ENCODE results near the gene STOML1. TPM values are rescaled to one million over a fixed set of nuclear protein-coding genes. Genes with fewer than 3 reads are reported as not detected.
A peak's percentile ranks its signal among the peaks of the same experiment; 100 is the strongest.

The STOML1 gene
- total and polyA plus RNA-seq, 10 of the 15 experiments (the other 5 are each of a cell fraction or from before 2014, with no cell fraction given) = 0.14 to 13.6 (median 8.3) TPM

DNA sequence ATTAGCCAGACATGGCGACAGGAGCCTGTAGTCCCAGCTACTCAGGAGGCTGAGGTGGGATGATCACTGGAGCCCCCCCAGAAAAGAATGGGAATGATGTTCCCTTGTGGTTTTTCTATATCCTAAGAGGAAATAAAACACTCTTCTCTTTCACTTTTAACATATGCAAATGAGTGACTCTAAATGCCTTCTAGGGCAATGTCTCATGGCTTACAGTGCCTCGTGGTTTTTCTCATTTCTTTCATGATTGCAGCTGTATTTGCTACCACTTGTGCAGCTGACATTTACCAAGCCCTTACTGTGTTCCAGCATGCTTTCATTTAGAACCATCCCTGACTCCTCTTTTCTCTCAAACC lies 26.4 kb downstream of the STOML1 start (continued):
- TF ChIP-seq POLR2AphosphoS5 (IDR thresholded peaks at IDR 0.05; ENCODE audit: low read length) (no peak), EED (IDR thresholded peaks at IDR 0.05; ENCODE audit: low read depth) (peak; percentile 83), SUPT20H (IDR thresholded peaks at IDR 0.05; ENCODE audit: borderline replicate concordance, control insufficient read depth, low read depth, low read length) (no peak), CREM (IDR thresholded peaks at IDR 0.05; ENCODE audit: low read depth) (no peak), SMAD5 (IDR thresholded peaks at IDR 0.05; ENCODE audit: low read depth) (no peak), IKZF1 (conservative IDR thresholded peaks at IDR 0.05) (no peak; the same call in 1 of the 2 replicates), NFYB (IDR thresholded peaks at IDR 0.05; ENCODE audit: insufficient read depth, low read depth, low read length) (no peak), SMC3 (IDR thresholded peaks at IDR 0.05; ENCODE audit: borderline replicate concordance, low read length) (no peak), ZNF24 (IDR thresholded peaks at IDR 0.05) (no peak), MTA3 (IDR thresholded peaks at IDR 0.05; ENCODE audit: borderline replicate concordance, low read length) (no peak), CBX5 (IDR thresholded peaks at IDR 0.05; ENCODE audit: low read depth) (no peak)
- TF ChIP-seq, protein P1, sequence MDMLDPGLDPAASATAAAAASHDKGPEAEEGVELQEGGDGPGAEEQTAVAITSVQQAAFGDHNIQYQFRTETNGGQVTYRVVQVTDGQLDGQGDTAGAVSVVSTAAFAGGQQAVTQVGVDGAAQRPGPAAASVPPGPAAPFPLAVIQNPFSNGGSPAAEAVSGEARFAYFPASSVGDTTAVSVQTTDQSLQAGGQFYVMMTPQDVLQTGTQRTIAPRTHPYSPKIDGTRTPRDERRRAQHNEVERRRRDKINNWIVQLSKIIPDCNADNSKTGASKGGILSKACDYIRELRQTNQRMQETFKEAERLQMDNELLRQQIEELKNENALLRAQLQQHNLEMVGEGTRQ (IDR thresholded peaks at IDR 0.05; ENCODE audit: borderline replicate concordance, low read depth, low read length) = no peak
- TF ChIP-seq, protein P2, sequence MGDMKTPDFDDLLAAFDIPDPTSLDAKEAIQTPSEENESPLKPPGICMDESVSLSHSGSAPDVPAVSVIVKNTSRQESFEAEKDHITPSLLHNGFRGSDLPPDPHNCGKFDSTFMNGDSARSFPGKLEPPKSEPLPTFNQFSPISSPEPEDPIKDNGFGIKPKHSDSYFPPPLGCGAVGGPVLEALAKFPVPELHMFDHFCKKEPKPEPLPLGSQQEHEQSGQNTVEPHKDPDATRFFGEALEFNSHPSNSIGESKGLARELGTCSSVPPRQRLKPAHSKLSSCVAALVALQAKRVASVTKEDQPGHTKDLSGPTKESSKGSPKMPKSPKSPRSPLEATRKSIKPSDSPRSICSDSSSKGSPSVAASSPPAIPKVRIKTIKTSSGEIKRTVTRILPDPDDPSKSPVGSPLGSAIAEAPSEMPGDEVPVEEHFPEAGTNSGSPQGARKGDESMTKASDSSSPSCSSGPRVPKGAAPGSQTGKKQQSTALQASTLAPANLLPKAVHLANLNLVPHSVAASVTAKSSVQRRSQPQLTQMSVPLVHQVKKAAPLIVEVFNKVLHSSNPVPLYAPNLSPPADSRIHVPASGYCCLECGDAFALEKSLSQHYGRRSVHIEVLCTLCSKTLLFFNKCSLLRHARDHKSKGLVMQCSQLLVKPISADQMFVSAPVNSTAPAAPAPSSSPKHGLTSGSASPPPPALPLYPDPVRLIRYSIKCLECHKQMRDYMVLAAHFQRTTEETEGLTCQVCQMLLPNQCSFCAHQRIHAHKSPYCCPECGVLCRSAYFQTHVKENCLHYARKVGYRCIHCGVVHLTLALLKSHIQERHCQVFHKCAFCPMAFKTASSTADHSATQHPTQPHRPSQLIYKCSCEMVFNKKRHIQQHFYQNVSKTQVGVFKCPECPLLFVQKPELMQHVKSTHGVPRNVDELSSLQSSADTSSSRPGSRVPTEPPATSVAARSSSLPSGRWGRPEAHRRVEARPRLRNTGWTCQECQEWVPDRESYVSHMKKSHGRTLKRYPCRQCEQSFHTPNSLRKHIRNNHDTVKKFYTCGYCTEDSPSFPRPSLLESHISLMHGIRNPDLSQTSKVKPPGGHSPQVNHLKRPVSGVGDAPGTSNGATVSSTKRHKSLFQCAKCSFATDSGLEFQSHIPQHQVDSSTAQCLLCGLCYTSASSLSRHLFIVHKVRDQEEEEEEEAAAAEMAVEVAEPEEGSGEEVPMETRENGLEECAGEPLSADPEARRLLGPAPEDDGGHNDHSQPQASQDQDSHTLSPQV (IDR thresholded peaks at IDR 0.05) = no peak
- TF ChIP-seq, protein P3, sequence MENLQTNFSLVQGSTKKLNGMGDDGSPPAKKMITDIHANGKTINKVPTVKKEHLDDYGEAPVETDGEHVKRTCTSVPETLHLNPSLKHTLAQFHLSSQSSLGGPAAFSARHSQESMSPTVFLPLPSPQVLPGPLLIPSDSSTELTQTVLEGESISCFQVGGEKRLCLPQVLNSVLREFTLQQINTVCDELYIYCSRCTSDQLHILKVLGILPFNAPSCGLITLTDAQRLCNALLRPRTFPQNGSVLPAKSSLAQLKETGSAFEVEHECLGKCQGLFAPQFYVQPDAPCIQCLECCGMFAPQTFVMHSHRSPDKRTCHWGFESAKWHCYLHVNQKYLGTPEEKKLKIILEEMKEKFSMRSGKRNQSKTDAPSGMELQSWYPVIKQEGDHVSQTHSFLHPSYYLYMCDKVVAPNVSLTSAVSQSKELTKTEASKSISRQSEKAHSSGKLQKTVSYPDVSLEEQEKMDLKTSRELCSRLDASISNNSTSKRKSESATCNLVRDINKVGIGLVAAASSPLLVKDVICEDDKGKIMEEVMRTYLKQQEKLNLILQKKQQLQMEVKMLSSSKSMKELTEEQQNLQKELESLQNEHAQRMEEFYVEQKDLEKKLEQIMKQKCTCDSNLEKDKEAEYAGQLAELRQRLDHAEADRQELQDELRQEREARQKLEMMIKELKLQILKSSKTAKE (IDR thresholded peaks at IDR 0.05; ENCODE audit: low read depth, poor library complexity, severe bottlenecking) = no peak
- TF ChIP-seq, protein P4, sequence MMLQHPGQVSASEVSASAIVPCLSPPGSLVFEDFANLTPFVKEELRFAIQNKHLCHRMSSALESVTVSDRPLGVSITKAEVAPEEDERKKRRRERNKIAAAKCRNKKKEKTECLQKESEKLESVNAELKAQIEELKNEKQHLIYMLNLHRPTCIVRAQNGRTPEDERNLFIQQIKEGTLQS (IDR thresholded peaks at IDR 0.05; ENCODE audit: borderline replicate concordance, extremely low read depth, low read depth, low read length) = no peak
- TF ChIP-seq, protein P5, sequence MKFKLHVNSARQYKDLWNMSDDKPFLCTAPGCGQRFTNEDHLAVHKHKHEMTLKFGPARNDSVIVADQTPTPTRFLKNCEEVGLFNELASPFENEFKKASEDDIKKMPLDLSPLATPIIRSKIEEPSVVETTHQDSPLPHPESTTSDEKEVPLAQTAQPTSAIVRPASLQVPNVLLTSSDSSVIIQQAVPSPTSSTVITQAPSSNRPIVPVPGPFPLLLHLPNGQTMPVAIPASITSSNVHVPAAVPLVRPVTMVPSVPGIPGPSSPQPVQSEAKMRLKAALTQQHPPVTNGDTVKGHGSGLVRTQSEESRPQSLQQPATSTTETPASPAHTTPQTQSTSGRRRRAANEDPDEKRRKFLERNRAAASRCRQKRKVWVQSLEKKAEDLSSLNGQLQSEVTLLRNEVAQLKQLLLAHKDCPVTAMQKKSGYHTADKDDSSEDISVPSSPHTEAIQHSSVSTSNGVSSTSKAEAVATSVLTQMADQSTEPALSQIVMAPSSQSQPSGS (IDR thresholded peaks at IDR 0.05; ENCODE audit: low read length) = no peak
- TF ChIP-seq, protein P6, sequence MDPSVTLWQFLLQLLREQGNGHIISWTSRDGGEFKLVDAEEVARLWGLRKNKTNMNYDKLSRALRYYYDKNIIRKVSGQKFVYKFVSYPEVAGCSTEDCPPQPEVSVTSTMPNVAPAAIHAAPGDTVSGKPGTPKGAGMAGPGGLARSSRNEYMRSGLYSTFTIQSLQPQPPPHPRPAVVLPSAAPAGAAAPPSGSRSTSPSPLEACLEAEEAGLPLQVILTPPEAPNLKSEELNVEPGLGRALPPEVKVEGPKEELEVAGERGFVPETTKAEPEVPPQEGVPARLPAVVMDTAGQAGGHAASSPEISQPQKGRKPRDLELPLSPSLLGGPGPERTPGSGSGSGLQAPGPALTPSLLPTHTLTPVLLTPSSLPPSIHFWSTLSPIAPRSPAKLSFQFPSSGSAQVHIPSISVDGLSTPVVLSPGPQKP (IDR thresholded peaks at IDR 0.05; ENCODE audit: low read depth, low read length) = no peak
- TF ChIP-seq, protein P7, sequence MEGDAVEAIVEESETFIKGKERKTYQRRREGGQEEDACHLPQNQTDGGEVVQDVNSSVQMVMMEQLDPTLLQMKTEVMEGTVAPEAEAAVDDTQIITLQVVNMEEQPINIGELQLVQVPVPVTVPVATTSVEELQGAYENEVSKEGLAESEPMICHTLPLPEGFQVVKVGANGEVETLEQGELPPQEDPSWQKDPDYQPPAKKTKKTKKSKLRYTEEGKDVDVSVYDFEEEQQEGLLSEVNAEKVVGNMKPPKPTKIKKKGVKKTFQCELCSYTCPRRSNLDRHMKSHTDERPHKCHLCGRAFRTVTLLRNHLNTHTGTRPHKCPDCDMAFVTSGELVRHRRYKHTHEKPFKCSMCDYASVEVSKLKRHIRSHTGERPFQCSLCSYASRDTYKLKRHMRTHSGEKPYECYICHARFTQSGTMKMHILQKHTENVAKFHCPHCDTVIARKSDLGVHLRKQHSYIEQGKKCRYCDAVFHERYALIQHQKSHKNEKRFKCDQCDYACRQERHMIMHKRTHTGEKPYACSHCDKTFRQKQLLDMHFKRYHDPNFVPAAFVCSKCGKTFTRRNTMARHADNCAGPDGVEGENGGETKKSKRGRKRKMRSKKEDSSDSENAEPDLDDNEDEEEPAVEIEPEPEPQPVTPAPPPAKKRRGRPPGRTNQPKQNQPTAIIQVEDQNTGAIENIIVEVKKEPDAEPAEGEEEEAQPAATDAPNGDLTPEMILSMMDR (IDR thresholded peaks at IDR 0.05 in 2 of 3, conservative IDR thresholded peaks at IDR 0.05 in 1 of 3; ENCODE audit: control insufficient read depth in 2 of 3, extremely low read depth in 1 of 3, insufficient read depth in 1 of 3, low read depth in 3 of 3, low read length in 3 of 3) = no peak
